AG04449 (cell line): Measurements from ENCODE around the gene BATF3.

ENCODE experiments used
- CTCF ChIA-PET: fragments of 350-600 bp; formaldehyde crosslinking; extraction: SDS; loops from one replicate; lab custom pipeline; 2021; ENCODE audit warnings: antibody characterized with exemption; lab: Yijun Ruan, JAX
- POLR2A ChIA-PET: fragments of 400-600, 350-600 bp; formaldehyde crosslinking; extraction: SDS; loops from one replicate; lab custom pipeline; 2020; ENCODE audit warnings: antibody characterized with exemption, inconsistent platforms; lab: Yijun Ruan, JAX
- DNase-seq: peaks from one replicate; pipeline ENCODE4 v3.0.0-alpha.2; 2010; ENCODE audit warnings: low read depth, low spot score
- H3K4me3 ChIP-seq: 2 replicates; pipeline ENCODE4 v1.5.1; 2011; ENCODE audit warnings: low read depth, mild to moderate bottlenecking, control low read depth, low read length
- CTCF ChIP-seq: IDR thresholded peaks from one replicate; pipeline ENCODE4 v1.5.1; 2011; ENCODE audit warnings: mild to moderate bottlenecking, moderate library complexity, low read length, control low read depth, inconsistent platforms; ENCODE audit not compliant: insufficient read depth; ENCODE audit errors: missing control alignments

The BATF3 gene

GRCh38 chr1:212692774-212693644, 6.6 kb downstream of the BATF3 start:
- no peak for TF ChIP-seq CTCF
- CTCF ChIA-PET = interaction anchor here (0.8 to 1.1 kb wide), 2 partner anchors 28 to 62 kb away, joined by 3 to 6 read pairs; no protein-coding TSS in a partner anchor
- no peak for DNase-seq
- H3K4me3 ChIP-seq = no peak overlapping the region
- POLR2A ChIA-PET = no interaction called here

GRCh38 chr1:212691561-212692071, 8.0 kb downstream of the BATF3 start:
- CTCF ChIA-PET = interaction anchor here (1.0 to 3.0 kb wide), 2 partner anchors 10 to 26 kb away, joined by 5 to 8 read pairs; no protein-coding TSS in a partner anchor
- no peak for TF ChIP-seq CTCF
- POLR2A ChIA-PET = no interaction called here
- H3K4me3 ChIP-seq = no peak overlapping the region
- DNase-seq = no peak

- no peak overlapping the region for H3K4me3 ChIP-seq
- DNase-seq = no peak
- ChIA-PET CTCF (interaction anchor here (1.0 to 3.0 kb wide), 3 partner anchors 10 to 26 kb away, joined by 5 to 10 read pairs (median 8); no protein-coding TSS in a partner anchor), POLR2A (no interaction called here)
- TF ChIP-seq CTCF = no peak
Measured at GRCh38 chr1:212690816-212691403, 8.7 kb downstream of the BATF3 start.

GRCh38 chr1:212689758-212690529, 9.7 kb downstream of the BATF3 start:
- TF ChIP-seq CTCF = no peak

GRCh38 chr1:212689196-212689725, 10.4 kb downstream of the BATF3 start:
- no peak for DNase-seq
- CTCF ChIA-PET = interaction anchor here (0.9 to 3.0 kb wide), 5 partner anchors 9 to 29 kb away, joined by 3 to 10 read pairs (median 5); no protein-coding TSS in a partner anchor
- no peak overlapping the region for H3K4me3 ChIP-seq
- POLR2A ChIA-PET = no interaction called here
- no peak for TF ChIP-seq CTCF

More at GRCh38 chr1:212689758-212690529, 9.7 kb downstream of the BATF3 start:
- CTCF ChIA-PET = interaction anchor here (0.9 to 3.0 kb wide), 3 partner anchors 11 to 25 kb away, joined by 3 to 10 read pairs (median 8); no protein-coding TSS in a partner anchor
- no peak for DNase-seq
- no peak overlapping the region for H3K4me3 ChIP-seq
- POLR2A ChIA-PET = no interaction called here
